SKM-1 (cell line): ENCODE measurements around the gene PSG1.
"Not testable (repeated sequence)": the region's sequence is repeated elsewhere in the genome, so short reads cannot be mapped to it uniquely, and the experiment has no call there.

ENCODE experiments used
- DNase-seq: peaks from one replicate; lab custom pipeline; 2025; ENCODE audit not compliant: unreplicated experiment; lab: John Stamatoyannopoulos, UW

The PSG1 gene

GRCh38 chr19:42882010-42882409 lies 2.5 kb upstream of the PSG1 start:
- DNase-seq, result not testable (repeated sequence)

DNA sequence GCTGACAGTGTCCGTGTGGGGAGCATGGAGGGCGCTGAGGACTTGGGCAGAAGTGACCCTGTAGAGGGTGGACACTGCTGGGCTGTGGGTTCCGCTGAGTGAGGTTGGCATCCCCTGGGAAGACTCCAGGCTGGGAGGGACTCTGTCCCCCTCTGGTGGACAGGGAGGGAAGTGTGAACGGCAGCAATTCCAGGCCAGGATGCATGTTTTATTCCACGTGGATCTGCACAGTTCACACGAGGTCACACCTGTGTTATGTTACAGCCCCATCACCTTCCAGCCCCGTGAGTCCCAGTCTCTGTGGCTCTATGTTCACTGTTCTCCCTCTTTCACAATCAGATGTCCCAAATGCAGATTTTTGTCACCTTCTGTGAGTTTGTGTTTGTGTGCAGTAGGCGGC lies 1.8 kb upstream of the PSG1 start:
- DNase-seq, result not testable (repeated sequence)

- not testable (repeated sequence) for DNase-seq
Observed at GRCh38 chr19:42880621-42881020, 1.1 kb upstream of the PSG1 start.

DNA sequence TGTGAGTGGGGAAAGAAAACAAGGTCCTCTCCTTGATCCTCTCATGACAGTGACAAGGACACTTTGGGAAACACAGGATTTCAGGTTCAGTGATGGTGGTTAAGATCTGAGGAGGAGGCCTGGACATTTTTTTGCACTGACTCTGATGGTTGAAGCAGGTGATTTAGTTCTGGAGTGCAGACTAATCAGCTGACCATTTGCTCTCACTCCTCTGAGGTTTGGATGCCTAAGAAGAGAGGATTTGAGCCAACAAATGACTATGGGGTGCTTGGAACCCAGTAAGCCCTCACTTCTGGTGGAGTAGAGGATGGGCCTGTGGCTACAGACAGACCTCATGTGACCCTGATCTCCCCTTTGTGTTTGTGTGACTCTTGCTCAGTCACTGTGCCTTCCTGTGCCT lies 2.9 kb downstream of the PSG1 start:
- DNase-seq, result not testable (repeated sequence)

DNA sequence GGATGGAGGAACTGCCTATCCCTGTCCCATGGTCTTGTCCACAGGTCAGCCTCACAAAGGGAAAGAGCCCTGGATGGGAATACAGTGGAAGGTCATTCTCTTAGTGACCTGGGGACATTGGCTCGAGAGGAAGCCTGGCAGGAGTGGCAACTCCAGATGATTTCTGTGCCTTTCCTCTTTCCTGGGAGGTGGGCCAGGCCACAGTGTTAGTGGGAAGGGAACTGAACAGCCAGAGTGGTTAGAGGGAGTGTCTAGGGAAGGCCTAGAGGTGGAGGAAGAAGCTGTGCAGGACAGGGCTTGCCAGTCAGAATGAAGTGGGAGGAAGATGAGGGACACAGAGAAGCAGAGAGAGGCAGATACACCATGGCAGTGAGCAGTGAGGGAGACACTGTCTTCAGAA lies 3.6 kb downstream of the PSG1 start:
- DNase-seq, result not testable (repeated sequence)

- DNase-seq, result not testable (repeated sequence)
Observed at GRCh38 chr19:42874901-42875813, 4.4 kb downstream of the PSG1 start.

DNA sequence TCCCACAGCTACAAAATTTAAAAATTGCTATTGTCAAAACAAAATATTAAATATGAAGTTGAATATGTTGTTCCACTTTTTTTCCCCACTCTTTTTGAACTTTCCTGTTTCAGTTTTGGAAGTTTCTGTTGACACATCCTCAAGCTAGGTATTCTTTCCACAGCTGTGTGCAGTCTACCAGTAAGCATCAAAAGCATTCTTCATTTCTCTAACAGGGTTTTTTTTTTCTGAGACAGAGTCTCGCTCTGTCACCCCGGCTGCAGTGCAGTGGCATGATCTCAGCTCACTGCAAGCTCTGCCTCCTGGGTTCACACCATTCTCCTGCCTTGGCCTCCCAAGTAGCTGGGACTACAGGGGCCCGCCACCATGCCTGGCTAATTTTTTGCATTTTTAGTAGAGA lies 5.4 kb downstream of the PSG1 start:
- not testable (repeated sequence) for DNase-seq

- DNase-seq, result no peak
Observed at GRCh38 chr19:42872608-42873007, 6.9 kb downstream of the PSG1 start.

- no peak for DNase-seq
Observed at GRCh38 chr19:42857544-42857867, 22.0 kb downstream of the PSG1 start.

DNA sequence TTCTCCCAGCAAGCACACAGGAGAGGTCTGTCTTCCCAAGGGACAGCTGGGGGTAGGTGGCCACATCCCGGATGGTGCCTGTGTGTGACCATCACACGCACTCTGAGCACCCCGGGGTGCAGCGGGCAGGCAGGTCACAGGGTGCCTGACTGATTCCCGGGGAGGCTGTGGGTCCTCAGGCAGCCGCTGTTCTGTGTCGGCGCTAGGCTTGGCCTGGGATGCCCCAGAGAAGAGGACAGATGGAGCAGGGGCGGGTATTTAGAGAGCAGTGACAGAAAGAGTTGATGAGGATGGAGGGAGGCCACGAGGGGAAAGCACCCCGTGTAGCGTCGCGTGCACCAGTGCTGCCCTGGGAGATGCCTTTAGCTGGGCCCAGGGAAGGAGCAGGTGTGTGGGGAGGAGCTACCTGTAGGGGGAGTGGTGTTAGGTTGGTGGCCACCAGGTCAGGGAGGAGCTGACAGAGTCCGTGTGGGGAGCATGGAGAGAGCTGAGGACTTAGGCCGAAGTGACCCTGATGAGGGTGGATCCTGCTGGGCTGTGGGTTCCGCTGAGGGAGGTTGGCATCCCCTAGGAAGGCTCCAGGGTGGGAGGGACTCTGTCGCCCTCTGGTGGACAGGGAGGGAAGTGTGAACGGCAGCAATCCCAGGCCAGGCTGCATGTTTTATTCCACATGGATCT lies 22.5 kb downstream of the PSG1 start:
- DNase-seq, result not testable (repeated sequence)

GRCh38 chr19:42854745-42855144 lies 24.8 kb downstream of the PSG1 start:
- not testable (repeated sequence) for DNase-seq

- not testable (repeated sequence) for DNase-seq
Observed at GRCh38 chr19:42853231-42853630, 26.3 kb downstream of the PSG1 start.

- not testable (repeated sequence) for DNase-seq
Observed at GRCh38 chr19:42852821-42853220, 26.7 kb downstream of the PSG1 start.

DNA sequence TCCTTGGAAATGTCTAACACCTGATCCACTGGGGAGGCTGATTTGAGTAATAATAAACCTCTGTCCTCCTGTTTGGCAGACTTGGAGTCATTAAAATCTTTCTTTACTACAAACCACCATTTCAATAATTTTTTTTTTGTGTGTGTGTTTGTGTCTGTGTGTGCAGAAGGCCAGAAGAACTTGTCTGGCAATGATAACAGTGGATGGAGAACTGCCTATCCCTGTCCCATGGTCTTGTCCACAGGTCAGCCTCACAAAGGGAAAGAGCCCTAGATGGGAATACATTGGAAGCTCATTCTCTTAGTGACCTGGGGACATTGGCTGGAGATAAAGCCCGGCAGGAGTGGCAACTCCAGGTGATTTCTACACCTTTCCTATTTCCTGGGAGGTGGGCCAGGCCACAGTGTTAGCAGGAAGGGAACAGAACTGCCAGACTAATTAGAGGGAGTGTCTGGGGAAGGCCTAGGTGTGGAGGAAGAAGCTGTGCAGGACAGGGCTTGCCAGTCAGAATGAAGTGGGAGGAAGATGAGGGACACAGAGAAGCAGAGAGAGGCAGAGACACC lies 27.7 kb downstream of the PSG1 start:
- DNase-seq, result not testable (repeated sequence)

- DNase-seq, result no peak
Observed at GRCh38 chr19:42850981-42851717, 28.4 kb downstream of the PSG1 start.

GRCh38 chr19:42846597-42846996 lies 32.9 kb downstream of the PSG1 start:
- DNase-seq, result no peak

DNA sequence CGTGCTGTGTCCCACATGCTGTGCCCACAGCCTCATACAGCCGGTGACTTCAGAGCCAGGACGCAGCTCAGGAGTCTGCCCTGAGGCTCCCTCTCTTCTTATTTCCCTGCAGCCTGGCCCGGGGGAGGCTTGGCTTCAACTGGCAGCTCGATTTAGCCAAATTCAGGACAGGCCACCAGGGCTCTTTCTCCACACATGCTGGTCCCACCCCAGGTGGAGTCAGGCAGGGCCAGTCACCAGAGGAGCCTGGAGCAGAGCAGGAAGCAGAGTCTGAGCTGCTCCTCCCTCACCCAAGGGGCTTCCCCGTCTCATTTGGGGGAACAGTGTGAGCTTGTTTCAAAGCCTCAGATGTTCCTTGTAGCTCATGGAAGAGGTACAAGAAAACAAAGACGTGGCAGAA lies 35.9 kb downstream of the PSG1 start:
- not testable (repeated sequence) for DNase-seq

GRCh38 chr19:42832746-42833442 lies 46.6 kb downstream of the PSG1 start:
- DNase-seq, result not testable (repeated sequence)

DNA sequence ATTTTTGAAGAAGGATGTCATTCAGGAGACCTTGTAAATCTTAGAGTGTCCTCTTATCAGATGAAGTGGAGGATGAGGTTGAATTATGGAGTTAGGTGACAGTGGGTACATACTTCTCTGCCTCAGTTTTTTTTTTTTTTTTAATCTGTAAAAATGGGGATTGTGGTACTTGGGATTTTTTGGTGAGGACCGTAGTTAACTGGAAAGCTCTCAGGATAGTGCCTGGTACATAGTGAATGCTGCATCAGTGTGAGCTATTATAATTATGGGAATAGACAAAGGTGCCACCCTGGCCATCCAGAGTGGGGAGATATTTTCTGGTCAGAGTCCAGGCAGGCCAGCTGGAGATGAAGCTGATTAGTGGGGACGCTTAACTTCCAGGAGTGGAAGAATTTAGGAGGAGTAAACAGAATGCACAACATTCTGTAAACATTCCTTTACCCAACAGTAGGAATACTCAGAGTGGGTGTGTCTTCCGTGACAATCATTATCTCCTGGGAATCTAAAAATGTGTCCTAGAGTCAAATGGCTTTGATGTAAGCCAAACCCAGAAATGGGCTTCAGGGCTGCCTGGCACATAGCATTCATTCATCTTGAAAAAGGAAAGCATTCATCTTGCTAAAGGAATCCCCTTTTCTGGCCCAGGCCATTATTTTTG lies 47.4 kb downstream of the PSG1 start:
- not testable (repeated sequence) for DNase-seq
